Skeletal muscle tissue (tissue), 5 donors: ENCODE data around the gene METTL17. TPM values are rescaled to one million over a fixed set of nuclear protein-coding genes. Genes with fewer than 3 reads are reported as not detected.
A peak's percentile ranks its signal among the peaks of the same experiment; 100 is the strongest.
"Not testable (repeated sequence)": the region's sequence is repeated elsewhere in the genome, so short reads cannot be mapped to it uniquely, and the experiment has no call there.

Source experiments
- H3K27ac ChIP-seq: one replicate; pipeline ENCODE4 v1.7.0; 2013; ENCODE audit warnings: mild to moderate bottlenecking, low read depth, low read length, inconsistent platforms
- H3K27me3 ChIP-seq, 3 donors: one replicate each; pipeline ENCODE4 v1.7.0; 2013; ENCODE audit warnings: low read length in 3 of 3; ENCODE audit not compliant: control insufficient read depth in 3 of 3, insufficient read depth in 3 of 3
- H3K36me3 ChIP-seq, 3 donors: one replicate each; pipeline ENCODE4 v1.7.0; 2013; ENCODE audit warnings: low read length in 3 of 3; ENCODE audit not compliant: control insufficient read depth in 3 of 3, insufficient read depth in 3 of 3
- H3K4me1 ChIP-seq, 3 donors: one replicate each; pipeline ENCODE4 v1.7.0; 2013; ENCODE audit warnings: low read length in 3 of 3, mild to moderate bottlenecking in 3 of 3; ENCODE audit not compliant: control insufficient read depth in 3 of 3, insufficient read depth in 3 of 3
- H3K4me3 ChIP-seq, 3 donors: one replicate each; pipeline ENCODE4 v1.7.0; 2013; ENCODE audit warnings: low read length in 3 of 3
- H3K9ac ChIP-seq, 3 donors: one replicate each; pipeline ENCODE4 v1.7.0; 2013; ENCODE audit warnings: low read length in 3 of 3, mild to moderate bottlenecking in 3 of 3, moderate library complexity in 2 of 3, low read depth in 1 of 3
- H3K9me3 ChIP-seq, 3 donors: one replicate each; pipeline ENCODE4 v1.7.0; 2013; ENCODE audit warnings: low read length in 3 of 3; ENCODE audit not compliant: control insufficient read depth in 3 of 3
- small RNA-seq: library from RNA; depleted of rRNA; stranded (forward); fragments of <200 nt; gene quantifications from one replicate; pipeline ENCODE3, GENCODE V24; 2014
- total RNA-seq: library from RNA; depleted of rRNA; stranded (reverse); fragments of >200 nt; gene quantifications from one replicate; pipeline ENCODE4 v1.2.3, GENCODE V29; 2014
- donor health status: Osteomylitis.

Gene METTL17
- total RNA-seq, 1 donor from 2014 or later: 45.4 TPM

- no peak overlapping the region for H3K9ac ChIP-seq
- H3K4me1 ChIP-seq: peaks cover 50 to 78% (median 68%) of the 10 kb centered on the region in 3 donors
- no peak overlapping the region for H3K27ac ChIP-seq
These were observed 50.7 kb downstream of the METTL17 start for GRCh38 chr14:21040370-21040925.

GRCh38 chr14:21040941-21041340 is 51.2 kb downstream of the METTL17 start:
- H3K4me1 ChIP-seq: peaks cover 50 to 78% (median 68%) of the 10 kb centered on the region in 3 donors

More at GRCh38 chr14:21040370-21040925, 50.7 kb downstream of the METTL17 start:
- no peak overlapping the region for H3K4me3 ChIP-seq
- no peaks in the 10 kb centered on the region for H3K9me3 ChIP-seq
- no peaks in the 10 kb centered on the region for H3K36me3 ChIP-seq
- no peaks in the 10 kb centered on the region for H3K27me3 ChIP-seq

GRCh38 chr14:21041676-21042433 is 52.1 kb downstream of the METTL17 start, which contains the start of gene RNASE7:
Gene RNASE7 (plus strand): TSS chr14:21042362. CDS start chr14:21042993, 631 bp downstream.
- Histone ChIP-seq H3K9ac (peak within 1 kb of the TSS; percentile 27 to 52 (median 41)), H3K36me3 (no peaks in the 10 kb centered on the region), H3K9me3 (no peaks in the 10 kb centered on the region), H3K4me1 (peaks cover 50 to 74% (median 65%) of the 10 kb centered on the region in 3 donors), H3K27me3 (no peaks in the 10 kb centered on the region), H3K27ac (peak within 1 kb of the TSS; percentile 11), H3K4me3 (no peak within 1 kb of the TSS)

More at GRCh38 chr14:21040941-21041340, 51.2 kb downstream of the METTL17 start:
- not testable (repeated sequence) for H3K4me3 ChIP-seq, H3K9ac ChIP-seq, H3K36me3 ChIP-seq, H3K27ac ChIP-seq, H3K9me3 ChIP-seq, H3K27me3 ChIP-seq

- peak overlapping the region; percentile 11 for H3K27ac ChIP-seq
These were observed 53.1 kb downstream of the METTL17 start for GRCh38 chr14:21042918-21043317.

GRCh38 chr14:21043387-21043973 is 53.7 kb downstream of the METTL17 start:
- peak overlapping the region; percentile 48 for H3K27ac ChIP-seq
- peaks cover 43 to 73% (median 57%) of the 10 kb centered on the region in 3 donors for H3K4me1 ChIP-seq
- no peaks in the 10 kb centered on the region for H3K9me3 ChIP-seq

More at GRCh38 chr14:21042918-21043317, 53.1 kb downstream of the METTL17 start:
- Histone ChIP-seq H3K36me3 (no peaks in the 10 kb centered on the region), H3K9ac (peak overlapping the region in 1 of 3 donors; percentile 41), H3K27me3 (no peaks in the 10 kb centered on the region), H3K9me3 (no peaks in the 10 kb centered on the region), H3K4me3 (no peak overlapping the region), H3K4me1 (peaks cover 48 to 73% (median 62%) of the 10 kb centered on the region in 3 donors)

GRCh38 chr14:21043974-21044618 is 54.3 kb downstream of the METTL17 start:
- Histone ChIP-seq H3K4me1 (peaks cover 39 to 69% (median 51%) of the 10 kb centered on the region in 3 donors), H3K27me3 (no peaks in the 10 kb centered on the region), H3K27ac (peak overlapping the region; percentile 48)

More at GRCh38 chr14:21043387-21043973, 53.7 kb downstream of the METTL17 start:
- Histone ChIP-seq H3K27me3 (no peaks in the 10 kb centered on the region), H3K4me3 (peak overlapping the region in 1 of 3 donors; percentile 57), H3K9ac (peak overlapping the region in 2 of 3 donors; percentile 3 to 41), H3K36me3 (no peaks in the 10 kb centered on the region)

More at GRCh38 chr14:21043974-21044618, 54.3 kb downstream of the METTL17 start:
- no peaks in the 10 kb centered on the region for H3K36me3 ChIP-seq
- H3K9me3 ChIP-seq: no peaks in the 10 kb centered on the region
- H3K4me3 ChIP-seq: peak overlapping the region in 1 of 3 donors; percentile 32
- H3K9ac ChIP-seq: peak overlapping the region in 1 of 3 donors; percentile 24

Small RNA genes lying within 50 kb of the gene (small RNA-seq; reads per million reads assigned to genes)
- not detected for gene RN7SL189P

Other genes starting within 250 kb of the METTL17 start
- gene EDDM3A, start 244.1 kb upstream of the METTL17 start, total RNA-seq: not detected
- not detected for gene EDDM3B, start 221.6 kb upstream of the METTL17 start, total RNA-seq
- gene RNASE6, start 208.7 kb upstream of the METTL17 start, total RNA-seq: 5.2 TPM
- 113 TPM for gene RNASE1, start 187.1 kb upstream of the METTL17 start, total RNA-seq
- not detected for gene RNASE3, start 98.6 kb upstream of the METTL17 start, total RNA-seq
- not detected for gene RNASE2, start 34.5 kb upstream of the METTL17 start, total RNA-seq
- gene SLC39A2, start 9.3 kb downstream of the METTL17 start, total RNA-seq: not detected
- gene NDRG2, start 35.1 kb downstream of the METTL17 start, total RNA-seq: 162 TPM
- not detected for gene TPPP2, start 40.2 kb downstream of the METTL17 start, total RNA-seq
- not detected for gene RNASE13, start 44.8 kb downstream of the METTL17 start, total RNA-seq
- not detected for gene RNASE7, start 52.4 kb downstream of the METTL17 start, total RNA-seq
- not detected for gene RNASE8, start 67.8 kb downstream of the METTL17 start, total RNA-seq
- 32.4 TPM for gene ARHGEF40, start 80.3 kb downstream of the METTL17 start, total RNA-seq
- gene ZNF219, start 108.7 kb downstream of the METTL17 start, total RNA-seq: 5.2 TPM
- gene TMEM253, start 111.1 kb downstream of the METTL17 start, total RNA-seq: not detected
- not detected for gene OR5AU1, start 166.1 kb downstream of the METTL17 start, total RNA-seq